Mesendoderm (in vitro differentiated cells): ENCODE measurements around the gene DPM1.

Experiments
- DNase-seq: peaks from one replicate; pipeline ENCODE4 v3.0.0; 2013
- H2AK5ac ChIP-seq: 2 replicates; pipeline ENCODE4 v1.6.1; 2013; ENCODE audit warnings: low read length, inconsistent platforms
- H2BK120ac ChIP-seq: 2 replicates; pipeline ENCODE4 v1.6.1; 2013; ENCODE audit warnings: low read depth, mild to moderate bottlenecking, low read length, moderate library complexity, mixed read lengths
- H2BK15ac ChIP-seq: replicated peaks from 2 replicates; pipeline ENCODE4 v1.6.1; 2013; ENCODE audit warnings: low read depth, mild to moderate bottlenecking, moderate library complexity
- H2BK5ac ChIP-seq: 2 replicates; pipeline ENCODE4 v1.6.1; 2013; ENCODE audit warnings: low read length, inconsistent platforms
- H3K18ac ChIP-seq: 2 replicates; pipeline ENCODE4 v1.6.1; 2013; ENCODE audit warnings: mild to moderate bottlenecking, low read length, mixed read lengths
- H3K23ac ChIP-seq: one replicate; pipeline ENCODE4 v1.6.1; 2013; ENCODE audit warnings: low read length
- H3K27ac ChIP-seq: 2 replicates; pipeline ENCODE4 v1.5.1; 2013; ENCODE audit warnings: low read depth, mild to moderate bottlenecking, inconsistent platforms, low read length, moderate library complexity
- H3K27me3 ChIP-seq: 2 replicates; pipeline ENCODE4 v1.6.1; 2013; ENCODE audit warnings: low read length, control low read depth, mild to moderate bottlenecking, inconsistent platforms; ENCODE audit not compliant: insufficient read depth, poor library complexity
- H3K36me3 ChIP-seq: 2 replicates; pipeline ENCODE4 v1.6.1; 2013; ENCODE audit warnings: low read length, inconsistent platforms; ENCODE audit not compliant: control insufficient read depth, insufficient read depth
- H3K4ac ChIP-seq: one replicate; pipeline ENCODE4 v1.6.1; 2013; ENCODE audit warnings: low read depth, mild to moderate bottlenecking, low read length, moderate library complexity
- H3K4me1 ChIP-seq: 2 replicates; pipeline ENCODE4 v1.6.1; 2013; ENCODE audit warnings: low read depth, low read length, inconsistent platforms; ENCODE audit not compliant: control insufficient read depth
- H3K4me2 ChIP-seq: 2 replicates; pipeline ENCODE4 v1.6.1; 2013; ENCODE audit warnings: low read length
- H3K4me3 ChIP-seq: 2 replicates; pipeline ENCODE4 v1.5.1; 2013; ENCODE audit warnings: mild to moderate bottlenecking, low read length
- H3K56ac ChIP-seq: one replicate; pipeline ENCODE4 v1.6.1; 2013; ENCODE audit warnings: low read length
- H3K79me1 ChIP-seq: 2 replicates; pipeline ENCODE4 v1.6.1; 2013; ENCODE audit warnings: low read length, inconsistent platforms
- H3K79me2 ChIP-seq: 2 replicates; pipeline ENCODE4 v1.6.1; 2013; ENCODE audit warnings: mild to moderate bottlenecking, low read length; ENCODE audit not compliant: control insufficient read depth, insufficient read depth
- H3K9ac ChIP-seq: 2 replicates; pipeline ENCODE4 v1.6.1; 2013; ENCODE audit warnings: low read length, inconsistent platforms
- H4K5ac ChIP-seq: one replicate; pipeline ENCODE4 v1.6.1; 2013; ENCODE audit warnings: low read length
- H4K8ac ChIP-seq: one replicate; pipeline ENCODE4 v1.6.1; 2013; ENCODE audit warnings: low read depth, mild to moderate bottlenecking, control low read depth, low read length, moderate library complexity
- WGBS: extraction: QIAGEN DNeasy Blood & Tissue Kit; methylation state at CpG from one replicate; pipeline ENCODE4 v1.1.7; 2013; ENCODE audit warnings: low lambda C conversion rate, missing lambda C conversion rate; ENCODE audit not compliant: insufficient coverage; ENCODE audit errors: extremely low coverage; 5-methylcytosine and 5-hydroxymethylcytosine counted together

DPM1 gene

DNA sequence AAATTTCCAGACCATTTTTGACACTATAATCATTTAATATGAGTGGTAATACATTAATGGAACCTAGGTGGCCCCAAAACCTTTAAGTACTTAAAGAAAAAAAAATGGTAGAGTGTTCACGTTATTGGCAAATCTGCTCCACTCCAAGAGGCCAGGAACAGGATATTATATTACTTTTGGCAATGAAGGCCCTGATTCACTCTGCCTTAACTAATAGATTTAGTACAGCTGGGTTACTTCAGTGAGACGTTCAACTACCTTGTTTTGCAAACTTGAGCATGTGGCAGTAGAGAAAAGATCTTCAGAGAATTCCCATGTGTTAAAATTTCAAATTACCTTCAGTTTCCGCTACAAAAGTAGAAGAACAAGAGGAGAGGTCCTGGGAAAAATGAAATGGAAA is 39.9 kb downstream of the DPM1 start:
- Histone ChIP-seq H3K36me3 (peaks cover 4% of the 10 kb centered on the region), H3K9ac (no peak overlapping the region), H3K56ac (no peak overlapping the region), H3K4ac (no peak overlapping the region), H3K4me2 (no peak overlapping the region), H2BK15ac (no peak overlapping the region), H2BK120ac (no peak overlapping the region), H2AK5ac (no peak overlapping the region), H3K18ac (no peak overlapping the region), H3K79me1 (peaks cover 1% of the 10 kb centered on the region), H3K23ac (no peak overlapping the region), H4K5ac (no peak overlapping the region), H3K79me2 (peaks cover 95% of the 10 kb centered on the region), H3K4me1 (no peaks in the 10 kb centered on the region), H3K4me3 (no peak overlapping the region), H3K27ac (no peak overlapping the region), H2BK5ac (no peak overlapping the region), H4K8ac (no peak overlapping the region), H3K27me3 (no peaks in the 10 kb centered on the region)
- no peak for DNase-seq
- no CpG with 5 or more reads among the region's 3 CpGs for WGBS

DNA sequence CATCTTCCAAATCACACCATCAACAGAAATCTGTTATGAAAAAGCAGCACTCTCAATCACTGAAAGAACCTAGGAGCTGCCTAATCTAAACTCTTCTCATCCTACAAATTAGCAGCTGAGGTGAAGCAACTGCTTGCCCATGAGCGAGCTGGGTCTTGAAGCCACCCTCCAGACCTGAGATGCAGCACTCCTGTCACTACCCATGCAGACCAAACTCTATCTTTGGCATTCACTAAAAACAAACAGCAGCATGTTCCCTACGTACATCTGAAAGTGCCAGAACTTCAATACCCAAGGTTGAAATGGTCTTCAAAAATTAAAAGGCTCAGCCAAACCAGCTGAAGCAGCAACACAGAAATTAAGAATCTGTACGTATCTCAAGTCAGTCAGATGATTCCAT is 41.4 kb downstream of the DPM1 start:
- H3K56ac ChIP-seq: no peak overlapping the region
- no peak overlapping the region for H4K8ac ChIP-seq
- no peak overlapping the region for H4K5ac ChIP-seq
- peaks cover 4% of the 10 kb centered on the region for H3K36me3 ChIP-seq
- WGBS: no CpG with 5 or more reads among the region's 3 CpGs
- no peak overlapping the region for H3K4me2 ChIP-seq
- no peak overlapping the region for H3K18ac ChIP-seq
- H3K27ac ChIP-seq: no peak overlapping the region
- no peak overlapping the region for H3K4ac ChIP-seq
- peaks cover 91% of the 10 kb centered on the region for H3K79me2 ChIP-seq
- H3K79me1 ChIP-seq: peaks cover 1% of the 10 kb centered on the region
- no peak overlapping the region for H2AK5ac ChIP-seq
- no peak overlapping the region for H2BK120ac ChIP-seq
- H2BK15ac ChIP-seq: no peak overlapping the region
- H3K23ac ChIP-seq: no peak overlapping the region
- no peak for DNase-seq
- no peaks in the 10 kb centered on the region for H3K27me3 ChIP-seq
- no peak overlapping the region for H3K4me3 ChIP-seq
- no peak overlapping the region for H3K9ac ChIP-seq
- H2BK5ac ChIP-seq: no peak overlapping the region
- peaks cover under 1% of the 10 kb centered on the region for H3K4me1 ChIP-seq

DNA sequence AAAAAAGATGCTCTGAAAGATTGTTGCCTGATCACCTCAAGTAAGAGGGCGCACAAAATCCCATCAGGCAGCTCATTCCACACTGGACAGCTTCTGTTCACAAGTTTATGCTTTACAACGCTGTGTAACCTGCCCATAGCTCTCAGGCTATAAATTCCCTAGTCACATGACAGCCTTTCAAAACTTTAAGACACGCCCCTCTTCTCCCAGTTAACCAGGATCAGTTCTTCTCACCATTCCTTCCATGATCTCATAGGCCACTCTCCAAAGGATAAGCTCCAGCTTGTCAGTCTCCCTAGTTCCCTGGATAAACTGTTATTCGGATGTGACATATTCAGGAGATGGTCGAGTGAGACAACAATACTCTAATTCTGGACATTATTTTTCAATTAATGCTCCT is 42.1 kb downstream of the DPM1 start:
- H4K8ac ChIP-seq: no peak overlapping the region
- H2AK5ac ChIP-seq: no peak overlapping the region
- H3K79me1 ChIP-seq: peaks cover 1% of the 10 kb centered on the region
- H4K5ac ChIP-seq: no peak overlapping the region
- H3K27me3 ChIP-seq: no peaks in the 10 kb centered on the region
- H3K23ac ChIP-seq: no peak overlapping the region
- H3K4me3 ChIP-seq: no peak overlapping the region
- WGBS: no CpG with 5 or more reads among the region's 5 CpGs
- peak; percentile 83 for DNase-seq
- peaks cover 3% of the 10 kb centered on the region for H3K4me1 ChIP-seq
- H3K9ac ChIP-seq: no peak overlapping the region
- H3K18ac ChIP-seq: no peak overlapping the region
- peaks cover 91% of the 10 kb centered on the region for H3K79me2 ChIP-seq
- no peak overlapping the region for H2BK120ac ChIP-seq
- H3K4ac ChIP-seq: no peak overlapping the region
- H3K27ac ChIP-seq: no peak overlapping the region
- no peak overlapping the region for H2BK15ac ChIP-seq
- H3K56ac ChIP-seq: no peak overlapping the region
- peaks cover 4% of the 10 kb centered on the region for H3K36me3 ChIP-seq
- no peak overlapping the region for H3K4me2 ChIP-seq
- H2BK5ac ChIP-seq: no peak overlapping the region

DNA sequence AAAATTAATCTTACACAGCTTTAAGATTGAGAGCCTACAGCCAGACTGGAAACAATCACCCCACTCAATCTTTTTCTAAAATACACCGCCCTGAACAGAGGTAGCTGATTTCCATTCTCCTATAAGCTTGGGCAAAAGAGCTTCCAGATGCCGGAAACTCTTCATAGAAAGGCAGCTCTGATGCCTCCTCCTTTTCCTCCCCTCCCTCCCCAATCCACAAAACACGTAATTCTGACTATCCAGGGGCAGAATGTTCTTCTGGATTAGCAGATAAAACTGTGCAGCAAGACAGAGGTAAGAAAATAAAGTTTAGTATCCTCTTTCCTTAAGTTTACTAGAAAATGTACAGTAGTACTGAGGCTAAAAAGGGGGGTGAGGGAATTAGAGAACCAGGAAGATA is 42.9 kb downstream of the DPM1 start:
- no peak overlapping the region for H2AK5ac ChIP-seq
- H3K79me2 ChIP-seq: peaks cover 91% of the 10 kb centered on the region
- WGBS: no CpG with 5 or more reads among the region's 3 CpGs
- no peak overlapping the region for H4K5ac ChIP-seq
- no peak for DNase-seq
- H2BK120ac ChIP-seq: no peak overlapping the region
- no peak overlapping the region for H3K9ac ChIP-seq
- no peak overlapping the region for H2BK15ac ChIP-seq
- H3K36me3 ChIP-seq: peaks cover 4% of the 10 kb centered on the region
- peaks cover 3% of the 10 kb centered on the region for H3K4me1 ChIP-seq
- H3K4ac ChIP-seq: no peak overlapping the region
- H3K18ac ChIP-seq: no peak overlapping the region
- no peak overlapping the region for H3K27ac ChIP-seq
- H3K79me1 ChIP-seq: peaks cover 1% of the 10 kb centered on the region
- no peak overlapping the region for H4K8ac ChIP-seq
- no peak overlapping the region for H3K23ac ChIP-seq
- no peaks in the 10 kb centered on the region for H3K27me3 ChIP-seq
- no peak overlapping the region for H3K4me2 ChIP-seq
- H3K4me3 ChIP-seq: no peak overlapping the region
- H3K56ac ChIP-seq: no peak overlapping the region
- no peak overlapping the region for H2BK5ac ChIP-seq

DNA sequence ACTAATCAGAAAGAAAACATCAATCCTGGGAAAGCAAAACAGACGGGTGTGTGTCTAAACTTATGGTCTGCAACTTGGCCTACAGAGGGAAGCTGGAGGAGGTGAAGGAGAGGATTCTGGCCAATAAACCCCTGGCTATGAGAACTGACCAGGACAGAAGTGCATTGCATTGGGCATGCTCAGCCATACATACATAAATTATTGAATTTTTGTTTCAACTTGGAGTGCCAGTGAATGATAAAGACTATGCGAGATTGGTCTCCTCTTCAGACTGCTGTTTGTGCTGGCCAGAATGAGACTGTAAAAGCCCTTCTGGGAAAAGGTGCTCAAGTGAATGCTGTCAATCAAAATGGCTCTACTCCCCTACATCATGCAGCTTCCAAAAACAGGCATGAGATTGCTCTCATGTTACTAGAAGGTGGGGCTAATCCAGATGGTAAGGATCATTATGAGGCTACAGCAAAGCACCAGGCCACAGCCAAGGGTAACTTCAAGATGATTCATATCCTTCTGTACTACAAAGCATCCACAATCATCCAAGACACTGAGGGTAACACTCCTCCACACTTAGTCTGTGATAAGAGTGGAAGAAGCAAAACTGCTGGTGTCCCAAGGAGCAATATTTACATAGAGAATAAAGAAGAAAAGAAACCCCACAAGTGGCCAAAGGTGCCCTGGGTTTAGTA is 44.5 kb downstream of the DPM1 start:
- H2BK5ac ChIP-seq: no peak overlapping the region
- H2AK5ac ChIP-seq: no peak overlapping the region
- H4K8ac ChIP-seq: no peak overlapping the region
- H3K36me3 ChIP-seq: peaks cover 2% of the 10 kb centered on the region
- no peak overlapping the region for H3K4ac ChIP-seq
- no peak overlapping the region for H4K5ac ChIP-seq
- H3K56ac ChIP-seq: no peak overlapping the region
- no peak overlapping the region for H3K18ac ChIP-seq
- H3K27me3 ChIP-seq: no peaks in the 10 kb centered on the region
- H3K4me3 ChIP-seq: no peak overlapping the region
- H3K4me2 ChIP-seq: no peak overlapping the region
- WGBS: no CpG with 5 or more reads among the region's 2 CpGs
- peaks cover 6% of the 10 kb centered on the region for H3K79me1 ChIP-seq
- H3K9ac ChIP-seq: no peak overlapping the region
- H3K23ac ChIP-seq: no peak overlapping the region
- peaks cover 90% of the 10 kb centered on the region for H3K79me2 ChIP-seq
- H3K4me1 ChIP-seq: peaks cover 3% of the 10 kb centered on the region
- DNase-seq: no peak
- no peak overlapping the region for H3K27ac ChIP-seq
- no peak overlapping the region for H2BK120ac ChIP-seq
- no peak overlapping the region for H2BK15ac ChIP-seq

DNA sequence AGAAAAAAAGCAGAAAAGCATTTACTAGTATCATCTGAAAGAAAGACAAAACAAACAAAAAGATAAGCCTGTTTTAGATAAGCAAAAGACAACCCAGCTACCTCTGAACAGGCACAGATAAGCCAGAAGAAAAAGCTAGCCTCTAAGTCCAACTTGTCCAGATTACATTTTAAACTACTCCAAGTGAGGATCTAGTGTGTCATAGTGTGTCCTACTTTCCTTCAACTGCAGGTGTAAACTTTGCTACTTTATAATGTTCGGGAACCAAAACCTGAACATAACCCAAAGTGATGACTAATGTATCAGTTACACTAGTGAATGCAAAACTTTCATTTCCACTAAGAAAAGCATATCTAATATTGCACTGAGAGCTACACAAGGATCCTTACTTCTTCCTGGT is 46.6 kb downstream of the DPM1 start:
- Histone ChIP-seq H3K27me3 (no peaks in the 10 kb centered on the region), H2BK15ac (no peak overlapping the region), H3K4ac (no peak overlapping the region), H2BK5ac (no peak overlapping the region), H3K4me1 (peaks cover 3% of the 10 kb centered on the region), H3K4me3 (no peak overlapping the region), H3K36me3 (peaks cover 2% of the 10 kb centered on the region), H3K9ac (no peak overlapping the region), H3K23ac (no peak overlapping the region), H3K56ac (no peak overlapping the region), H4K8ac (no peak overlapping the region), H3K79me2 (peaks cover 89% of the 10 kb centered on the region), H2BK120ac (no peak overlapping the region), H3K4me2 (no peak overlapping the region), H2AK5ac (no peak overlapping the region), H3K79me1 (peaks cover 6% of the 10 kb centered on the region), H3K27ac (no peak overlapping the region), H3K18ac (no peak overlapping the region), H4K5ac (no peak overlapping the region)
- no peak for DNase-seq
- WGBS: no CpG with 5 or more reads among the region's 1 CpG
